Neuron (in vitro differentiated cells): Measurements from ENCODE around the gene MITF.
"Not testable (repeated sequence)": the region's sequence is repeated elsewhere in the genome, so short reads cannot be mapped to it uniquely, and the experiment has no call there.

Experiments used
- H2AFZ ChIP-seq: one replicate; pipeline ENCODE4 v1.6.1; 2013; ENCODE audit warnings: low read depth, mild to moderate bottlenecking, inconsistent platforms, low read length, moderate library complexity
- H3K27me3 ChIP-seq: one replicate; pipeline ENCODE4 v1.6.1; 2013; ENCODE audit warnings: low read length; ENCODE audit not compliant: insufficient read depth
- H3K36me3 ChIP-seq: one replicate; pipeline ENCODE4 v1.6.1; 2013; ENCODE audit warnings: low read length; ENCODE audit not compliant: insufficient read depth
- H3K4me1 ChIP-seq: one replicate; pipeline ENCODE4 v1.6.1; 2013; ENCODE audit warnings: low read length; ENCODE audit not compliant: insufficient read depth
- H3K4me3 ChIP-seq: 2 replicates; pipeline ENCODE4 v1.5.1; 2013; ENCODE audit warnings: mild to moderate bottlenecking, low read length, moderate library complexity
- H3K9me3 ChIP-seq: one replicate; pipeline ENCODE4 v1.6.1; 2013; ENCODE audit warnings: low read length

MITF gene

DNA sequence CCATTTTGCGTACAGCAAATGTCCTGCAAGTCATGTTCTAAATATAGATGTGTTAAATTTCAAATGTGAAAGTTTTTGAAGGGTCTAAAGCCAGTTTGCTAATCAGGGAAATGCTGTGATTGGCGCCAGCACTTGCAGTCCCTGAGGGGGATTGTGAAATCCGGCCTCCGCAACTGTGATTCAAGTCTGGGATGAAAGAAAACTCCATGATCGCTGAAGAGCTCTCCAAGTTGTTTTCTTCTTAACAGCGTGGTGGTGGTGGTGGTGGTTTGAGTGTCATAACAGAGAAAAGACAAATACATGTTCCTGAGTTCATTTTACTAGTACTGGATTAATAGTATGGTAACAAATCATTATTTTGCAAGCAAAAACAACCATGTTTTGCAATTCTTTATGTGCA lies 51.8 kb downstream of the MITF start:
- no peaks in the 10 kb centered on the region for H3K4me1 ChIP-seq
- no peaks in the 10 kb centered on the region for H3K9me3 ChIP-seq
- H3K4me3 ChIP-seq: no peak overlapping the region
- H3K36me3 ChIP-seq: no peaks in the 10 kb centered on the region
- H2AFZ ChIP-seq: no peak overlapping the region
- no peaks in the 10 kb centered on the region for H3K27me3 ChIP-seq

DNA sequence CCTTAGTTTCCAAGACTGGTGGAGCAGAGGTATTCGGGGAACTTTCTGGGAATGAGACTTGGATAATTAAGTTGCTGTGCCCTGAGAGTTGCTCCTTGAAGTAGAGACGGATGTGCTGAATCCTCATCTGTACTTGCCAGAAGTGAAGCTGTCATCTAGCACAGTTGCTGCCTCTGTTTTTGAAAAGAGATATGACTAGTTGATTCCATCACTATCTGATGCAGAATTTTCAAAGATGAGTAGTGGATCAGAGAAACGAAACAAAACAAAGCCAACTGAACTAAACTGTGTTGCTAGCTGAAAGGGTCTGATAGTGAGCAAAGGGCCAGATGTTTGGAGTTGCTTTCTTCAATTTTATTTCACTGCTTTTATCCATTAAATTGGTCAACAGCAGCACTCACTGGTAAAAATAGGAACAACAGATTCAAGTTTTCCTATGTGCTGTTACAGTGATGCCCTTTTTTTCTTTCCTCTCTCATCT lies 52.7 kb downstream of the MITF start:
- H2AFZ ChIP-seq: no peak overlapping the region
- no peaks in the 10 kb centered on the region for H3K36me3 ChIP-seq
- no peaks in the 10 kb centered on the region for H3K4me1 ChIP-seq
- no peak overlapping the region for H3K4me3 ChIP-seq
- H3K9me3 ChIP-seq: no peaks in the 10 kb centered on the region
- H3K27me3 ChIP-seq: no peaks in the 10 kb centered on the region

- H3K27me3 ChIP-seq, H3K4me3 ChIP-seq, H2AFZ ChIP-seq, H3K4me1 ChIP-seq, H3K9me3 ChIP-seq, H3K36me3 ChIP-seq: not testable (repeated sequence)
Measured at GRCh38 chr3:69796126-69796525, 56.9 kb downstream of the MITF start.

DNA sequence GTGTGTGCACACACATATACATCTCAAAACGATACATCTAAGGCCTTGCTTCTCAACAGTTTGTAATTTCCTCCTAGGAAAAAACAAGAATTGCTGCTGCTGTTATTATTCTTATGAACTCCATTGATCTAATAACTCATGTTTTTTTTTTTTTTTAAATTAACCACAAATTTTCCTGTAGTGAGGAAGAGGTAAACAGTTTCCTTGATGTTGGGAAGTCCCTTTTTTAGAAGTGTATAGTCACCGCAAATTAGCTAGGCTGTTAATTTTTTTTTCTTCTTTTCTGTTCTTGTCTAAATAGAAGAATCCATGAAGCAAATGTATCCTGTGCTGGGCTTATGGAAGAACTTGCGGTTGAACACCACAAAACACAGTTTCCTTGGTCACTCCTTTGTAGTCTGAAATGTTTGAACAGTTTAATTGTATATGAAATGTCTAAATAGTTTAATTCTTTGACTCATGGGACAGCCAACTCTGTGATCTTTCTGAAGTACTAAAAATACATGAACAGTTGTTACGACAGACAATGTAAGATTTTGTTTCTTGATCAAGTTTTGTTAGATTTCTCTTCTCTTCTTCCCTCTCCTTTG lies 64.5 kb downstream of the MITF start:
- H3K9me3 ChIP-seq: no peaks in the 10 kb centered on the region
- H2AFZ ChIP-seq: no peak overlapping the region
- no peak overlapping the region for H3K4me3 ChIP-seq
- no peaks in the 10 kb centered on the region for H3K36me3 ChIP-seq
- no peaks in the 10 kb centered on the region for H3K27me3 ChIP-seq
- no peaks in the 10 kb centered on the region for H3K4me1 ChIP-seq

GRCh38 chr3:69805491-69805890 lies 66.2 kb downstream of the MITF start:
- H3K27me3 ChIP-seq: no peaks in the 10 kb centered on the region
- no peaks in the 10 kb centered on the region for H3K4me1 ChIP-seq
- H3K4me3 ChIP-seq: no peak overlapping the region
- H3K9me3 ChIP-seq: no peaks in the 10 kb centered on the region
- H2AFZ ChIP-seq: no peak overlapping the region
- no peaks in the 10 kb centered on the region for H3K36me3 ChIP-seq

- Histone ChIP-seq H2AFZ (no peak overlapping the region), H3K36me3 (no peaks in the 10 kb centered on the region), H3K9me3 (no peaks in the 10 kb centered on the region), H3K4me1 (no peaks in the 10 kb centered on the region), H3K27me3 (no peaks in the 10 kb centered on the region), H3K4me3 (no peak overlapping the region)
Measured at GRCh38 chr3:69806735-69807438, 67.6 kb downstream of the MITF start.

- no peak overlapping the region for H2AFZ ChIP-seq
- H3K4me1 ChIP-seq: no peaks in the 10 kb centered on the region
- H3K27me3 ChIP-seq: no peaks in the 10 kb centered on the region
- H3K36me3 ChIP-seq: no peaks in the 10 kb centered on the region
- H3K9me3 ChIP-seq: no peaks in the 10 kb centered on the region
- H3K4me3 ChIP-seq: no peak overlapping the region
Measured at GRCh38 chr3:69807674-69808073, 68.4 kb downstream of the MITF start.

DNA sequence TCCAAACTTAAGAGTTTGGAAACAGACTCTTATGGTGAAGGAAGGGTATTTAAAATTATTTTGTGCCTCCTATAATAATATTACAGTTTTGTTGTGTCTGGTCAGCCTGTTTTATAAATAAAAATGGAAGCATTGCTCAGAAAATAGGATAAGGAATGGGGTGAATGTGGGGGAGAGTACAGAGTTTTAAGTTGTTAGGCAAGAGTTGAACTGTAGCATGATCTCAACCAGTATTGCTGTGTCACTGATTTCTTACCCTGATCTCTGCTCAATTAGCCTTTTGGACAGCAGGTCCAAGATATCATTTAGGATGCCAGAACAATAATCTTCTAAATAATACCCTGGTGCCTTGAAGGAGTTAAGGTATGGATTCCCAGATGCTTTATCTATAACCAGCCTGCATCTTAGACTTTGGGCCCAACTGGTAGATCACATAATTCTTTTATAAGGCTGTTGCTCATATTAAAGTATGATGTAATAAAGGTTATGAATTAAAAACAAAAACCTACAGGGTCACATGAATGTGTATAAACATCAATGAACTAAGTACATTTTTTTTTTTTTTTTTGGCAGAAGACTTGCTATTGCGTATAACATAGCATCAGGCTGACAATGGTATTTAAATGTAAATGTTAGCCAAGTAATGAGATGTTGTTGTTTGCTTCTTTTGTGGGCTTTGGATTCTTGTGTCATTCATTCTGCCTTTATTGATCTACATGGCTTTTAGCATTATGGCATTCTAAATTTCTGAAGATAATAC lies 70.0 kb downstream of the MITF start:
- H3K27me3 ChIP-seq: no peaks in the 10 kb centered on the region
- no peaks in the 10 kb centered on the region for H3K36me3 ChIP-seq
- H3K4me1 ChIP-seq: no peaks in the 10 kb centered on the region
- H3K4me3 ChIP-seq: no peak overlapping the region
- H2AFZ ChIP-seq: no peak overlapping the region
- no peaks in the 10 kb centered on the region for H3K9me3 ChIP-seq

GRCh38 chr3:69811452-69812401 lies 72.5 kb downstream of the MITF start:
- no peaks in the 10 kb centered on the region for H3K36me3 ChIP-seq
- no peaks in the 10 kb centered on the region for H3K27me3 ChIP-seq
- H3K4me3 ChIP-seq: no peak overlapping the region
- H3K4me1 ChIP-seq: no peaks in the 10 kb centered on the region
- no peaks in the 10 kb centered on the region for H3K9me3 ChIP-seq
- no peak overlapping the region for H2AFZ ChIP-seq

- no peaks in the 10 kb centered on the region for H3K27me3 ChIP-seq
- no peaks in the 10 kb centered on the region for H3K4me1 ChIP-seq
- H3K4me3 ChIP-seq: no peak overlapping the region
- H3K36me3 ChIP-seq: no peaks in the 10 kb centered on the region
- H3K9me3 ChIP-seq: no peaks in the 10 kb centered on the region
- no peak overlapping the region for H2AFZ ChIP-seq
Measured at GRCh38 chr3:69815970-69816369, 76.7 kb downstream of the MITF start.

GRCh38 chr3:69817988-69818387 lies 78.7 kb downstream of the MITF start:
- H3K36me3 ChIP-seq: no peaks in the 10 kb centered on the region
- H3K4me3 ChIP-seq: no peak overlapping the region
- H3K27me3 ChIP-seq: no peaks in the 10 kb centered on the region
- no peak overlapping the region for H2AFZ ChIP-seq
- peaks cover 2% of the 10 kb centered on the region for H3K4me1 ChIP-seq
- no peaks in the 10 kb centered on the region for H3K9me3 ChIP-seq

- Histone ChIP-seq H2AFZ (no peak overlapping the region), H3K4me1 (peaks cover 2% of the 10 kb centered on the region), H3K4me3 (no peak overlapping the region), H3K9me3 (no peaks in the 10 kb centered on the region), H3K36me3 (no peaks in the 10 kb centered on the region), H3K27me3 (no peaks in the 10 kb centered on the region)
Measured at GRCh38 chr3:69819282-69819681, 80.0 kb downstream of the MITF start.
